Naive thymus-derived CD8-positive, alpha-beta T cell (primary cell): Measurements from ENCODE around the gene VTI1A. TPM values are rescaled to one million over a fixed set of nuclear protein-coding genes. Genes with fewer than 3 reads are reported as not detected.
"Not testable (repeated sequence)": the region's sequence is repeated elsewhere in the genome, so short reads cannot be mapped to it uniquely, and the experiment has no call there.

ENCODE experiments used
- ATAC-seq, 2 donors: fragments of 150-1000 bp; cut with Tn5 transposase in 1 of 2; sonication (Bioruptor Pico), chemical (Tn5 transposase) in 1 of 2; 1 replicate in 1 of 2; 2 replicates in 1 of 2; pipeline ENCODE4 v1.10.0; 2021; ENCODE audit warnings: mild to moderate bottlenecking in 2 of 2, moderate library complexity in 2 of 2
- POLR2A ChIA-PET: fragments of 350-600 bp; sonication (Branson Sonifier 250); formaldehyde crosslinking; loops from one replicate; lab custom pipeline; 2021; ENCODE audit warnings: antibody characterized with exemption; lab: Charles Lee
- DNase-seq, 10 donors: peaks; one replicate each; pipeline versions ENCODE4 v3.0.0 to v3.0.0-alpha.2; 2020 to 2022
- H3K27ac Mint-ChIP-seq, 10 donors: one replicate each; pipeline ENCODE4 v1.8.0; 2020 to 2022; ENCODE audit warnings: mild to moderate bottlenecking in 10 of 10, mixed read lengths in 10 of 10, moderate library complexity in 4 of 10, inconsistent platforms in 1 of 10
- H3K27me3 Mint-ChIP-seq, 5 donors: one replicate each; pipeline ENCODE4 v1.8.0; 2021 to 2022; ENCODE audit warnings: mixed read lengths in 5 of 5
- H3K36me3 Mint-ChIP-seq, 3 donors: one replicate each; pipeline ENCODE4 v1.8.0; 2020 to 2022; ENCODE audit warnings: mixed read lengths in 3 of 3, mild to moderate bottlenecking in 2 of 3, inconsistent platforms in 1 of 3
- H3K4me1 Mint-ChIP-seq, 4 donors: one replicate each; pipeline ENCODE4 v1.8.0; 2021 to 2022; ENCODE audit warnings: mixed read lengths in 4 of 4
- H3K4me3 Mint-ChIP-seq, 10 donors: one replicate each; pipeline ENCODE4 v1.8.0; 2020 to 2022; ENCODE audit warnings: mild to moderate bottlenecking in 10 of 10, mixed read lengths in 10 of 10, moderate library complexity in 6 of 10, inconsistent platforms in 1 of 10
- H3K9me3 Mint-ChIP-seq, 9 donors: one replicate each; pipeline ENCODE4 v1.8.0; 2020 to 2022; ENCODE audit warnings: mixed read lengths in 9 of 9, mild to moderate bottlenecking in 3 of 9, inconsistent platforms in 1 of 9, moderate library complexity in 1 of 9
- polyA plus RNA-seq, 3 donors: library from polyadenylated mRNA; unstranded; fragments of 300-500 nt; fragmentation: Illumina TruSeq; gene quantifications; one replicate each; pipeline ENCODE4 v1.2.3, GENCODE V29; 2021
- total RNA-seq, 8 experiments: library from RNA in 2 of 8; stranded (reverse) in 2 of 8; gene quantifications; one replicate each; pipeline ENCODE4 v1.2.3 and lab custom pipeline; 2021 to 2026

Gene VTI1A
- total and polyA plus RNA-seq, 5 experiments from 2014 or later = 24.4 to 42.7 (median 30.2) TPM

DNA sequence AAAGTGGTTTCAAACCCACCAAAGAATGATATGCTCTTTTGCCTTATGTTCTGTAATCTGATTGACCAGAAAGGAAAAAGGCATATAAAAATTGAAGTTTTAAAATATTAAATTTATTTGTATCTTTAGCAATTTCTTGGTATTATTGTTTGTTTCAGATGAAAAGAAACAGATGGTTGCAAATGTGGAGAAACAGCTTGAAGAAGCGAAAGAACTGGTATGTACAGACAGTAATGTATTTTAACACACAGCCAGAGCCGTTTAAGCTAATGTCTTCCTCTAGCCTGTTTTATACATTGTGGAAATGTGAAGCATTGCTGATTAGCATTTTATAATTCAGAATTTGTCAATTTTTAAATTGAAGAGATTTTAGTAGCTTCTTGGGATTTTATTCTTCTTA, 13.4 kb downstream of the VTI1A start:
- H3K36me3 Mint-ChIP-seq = peaks cover 11 to 34% (median 19%) of the 10 kb centered on the region in 3 donors
- H3K4me1 Mint-ChIP-seq = peaks cover 6 to 16% (median 10%) of the 10 kb centered on the region in 4 donors
- H3K9me3 Mint-ChIP-seq = no peaks in the 10 kb centered on the region
- no peaks in the 10 kb centered on the region for H3K27me3 Mint-ChIP-seq
- DNase-seq (no peak), ATAC-seq (no peak)
- POLR2A ChIA-PET = interaction anchor here (1.4 kb wide), 1 partner anchor 24 kb away, joined by 4 read pairs; no protein-coding TSS in a partner anchor
- H3K27ac Mint-ChIP-seq = no peak overlapping the region
- H3K4me3 Mint-ChIP-seq = no peak overlapping the region

DNA sequence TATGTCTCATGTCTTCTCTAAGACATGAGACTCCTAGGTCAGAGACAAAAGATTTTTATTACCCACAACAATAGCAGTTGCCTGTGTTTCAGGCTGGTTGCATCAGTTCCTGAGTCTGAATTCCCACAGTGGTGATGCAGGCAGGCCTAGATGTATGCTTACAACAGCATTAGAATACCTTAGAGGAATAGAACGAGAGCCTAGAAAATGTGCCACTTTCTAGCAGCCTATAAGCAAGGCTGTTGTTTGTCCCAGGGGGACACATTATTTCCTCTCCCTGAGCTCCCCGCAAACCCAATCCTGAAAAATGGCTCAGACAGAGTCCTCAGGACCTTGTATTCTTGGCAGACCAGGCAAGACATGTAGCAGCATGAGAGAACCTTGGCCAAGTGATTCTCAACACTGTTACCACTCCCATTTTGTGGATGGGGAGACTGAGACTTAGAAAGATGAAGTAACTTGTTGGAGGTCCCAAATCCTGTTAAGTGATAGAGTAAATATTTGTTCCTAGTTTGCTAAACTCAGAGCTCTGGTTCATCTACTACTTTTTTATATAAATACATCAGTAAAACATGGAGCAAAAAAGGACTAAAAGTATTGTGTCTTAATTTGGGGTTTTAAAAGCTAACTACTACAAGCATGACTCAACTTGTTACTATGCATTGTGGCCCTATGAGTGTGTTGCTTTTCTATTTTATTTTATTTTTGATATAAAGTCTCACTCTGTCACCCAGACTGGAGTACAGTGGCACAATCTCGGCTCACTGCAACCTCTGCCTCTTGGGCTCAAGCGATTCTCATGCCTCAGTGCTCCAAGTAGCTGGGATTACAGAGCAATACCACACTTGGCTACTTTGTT, 14.2 kb downstream of the VTI1A start:
- ATAC-seq = no peak
- Mint-ChIP-seq H3K9me3 (no peaks in the 10 kb centered on the region), H3K27ac (peak overlapping the region in 2 of 10 donors; percentile 60 to 74), H3K36me3 (peaks cover 15 to 41% (median 22%) of the 10 kb centered on the region in 3 donors), H3K4me3 (no peak overlapping the region), H3K4me1 (peaks cover 2 to 11% (median 7%) of the 10 kb centered on the region in 4 donors), H3K27me3 (no peaks in the 10 kb centered on the region)
- POLR2A ChIA-PET = no interaction called here
- DNase-seq = no peak

DNA sequence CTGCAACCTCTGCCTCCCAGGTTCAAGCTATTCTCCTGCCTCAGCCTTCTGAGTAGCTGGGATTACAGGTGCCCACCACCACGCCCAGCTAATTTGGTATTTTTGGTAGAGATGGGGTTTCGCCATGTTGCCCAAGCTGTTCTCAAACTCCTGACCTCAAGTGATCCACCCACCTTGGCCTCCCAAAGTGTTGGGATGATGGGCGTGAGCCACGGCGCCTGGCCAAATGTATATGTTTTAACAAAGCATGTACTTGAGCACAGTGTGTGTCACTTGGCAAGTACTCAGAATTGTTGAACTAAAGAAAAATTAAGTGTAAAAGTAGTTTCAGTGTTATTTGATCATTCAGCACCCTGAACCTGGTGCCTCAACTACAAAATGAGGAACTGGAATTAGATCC, 17.1 kb downstream of the VTI1A start:
- Mint-ChIP-seq H3K36me3 (peaks cover 15 to 60% (median 22%) of the 10 kb centered on the region in 3 donors), H3K4me1 (peaks cover 0 to 10% (median 3%) of the 10 kb centered on the region in 4 donors), H3K27ac (peak overlapping the region in 1 of 10 donors; percentile 88)
- H3K9me3 Mint-ChIP-seq, POLR2A ChIA-PET, H3K4me3 Mint-ChIP-seq, H3K27me3 Mint-ChIP-seq, DNase-seq, ATAC-seq: not testable (repeated sequence)

DNA sequence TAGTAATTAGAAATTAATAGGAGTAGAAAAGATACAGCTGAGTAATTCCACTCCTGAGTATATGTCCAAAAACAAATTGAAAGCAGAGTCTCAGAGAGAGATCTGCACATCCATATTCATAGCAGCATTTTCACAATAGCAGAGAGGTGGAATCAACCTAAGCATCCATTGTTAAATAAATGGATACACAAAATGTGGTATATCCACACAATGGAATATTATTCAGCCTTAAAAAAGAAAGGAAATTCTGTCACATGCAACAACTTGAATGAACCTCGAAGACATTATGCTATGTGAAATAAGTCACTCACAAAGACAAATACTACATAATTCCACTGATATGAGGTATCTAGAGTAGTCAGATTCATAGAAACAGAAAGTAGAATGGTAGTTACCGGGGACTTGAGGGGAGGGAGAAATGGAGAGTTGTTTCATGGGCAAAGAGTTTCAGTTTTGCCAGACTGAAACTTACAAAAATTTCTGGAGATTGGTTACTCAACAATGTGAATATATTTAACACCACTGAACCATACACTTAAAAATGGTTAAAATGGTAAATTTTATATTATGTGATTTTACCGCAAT, 18.4 kb downstream of the VTI1A start:
- DNase-seq (no peak), ATAC-seq (no peak)
- no peaks in the 10 kb centered on the region for H3K27me3 Mint-ChIP-seq
- no peaks in the 10 kb centered on the region for H3K9me3 Mint-ChIP-seq
- peaks cover 0 to 7% (median 3%) of the 10 kb centered on the region in 4 donors for H3K4me1 Mint-ChIP-seq
- H3K27ac Mint-ChIP-seq = no peak overlapping the region
- peaks cover 15 to 70% (median 22%) of the 10 kb centered on the region in 3 donors for H3K36me3 Mint-ChIP-seq
- no peak overlapping the region for H3K4me3 Mint-ChIP-seq
- POLR2A ChIA-PET = no interaction called here

DNA sequence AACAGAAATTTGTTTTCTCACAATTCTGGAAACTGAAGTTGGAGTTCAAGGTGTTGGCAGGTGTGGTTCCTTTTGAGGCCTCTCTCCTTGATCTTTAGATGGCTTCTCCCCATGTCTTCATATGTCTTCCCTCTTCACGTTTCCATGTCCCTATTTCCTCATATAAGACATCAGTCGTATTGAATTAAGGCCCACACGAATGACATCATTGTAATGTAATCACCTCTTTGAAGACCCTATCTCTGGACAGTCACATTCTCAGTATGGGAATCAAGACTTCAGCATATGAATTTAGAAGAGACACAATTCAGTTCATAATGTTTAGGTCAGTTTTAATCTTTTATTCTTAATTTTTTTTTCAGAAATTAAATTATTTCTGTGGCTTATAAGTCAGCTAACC, 19.8 kb downstream of the VTI1A start:
- H3K27me3 Mint-ChIP-seq = no peaks in the 10 kb centered on the region
- POLR2A ChIA-PET = no interaction called here
- peaks cover 15 to 66% (median 17%) of the 10 kb centered on the region in 3 donors for H3K36me3 Mint-ChIP-seq
- DNase-seq = no peak
- H3K4me1 Mint-ChIP-seq = peaks cover under 1 to 8% (median 4%) of the 10 kb centered on the region in 4 donors
- no peak for ATAC-seq
- H3K27ac Mint-ChIP-seq = peak overlapping the region in 1 of 10 donors; percentile 31
- no peak overlapping the region for H3K4me3 Mint-ChIP-seq
- H3K9me3 Mint-ChIP-seq = no peaks in the 10 kb centered on the region

DNA sequence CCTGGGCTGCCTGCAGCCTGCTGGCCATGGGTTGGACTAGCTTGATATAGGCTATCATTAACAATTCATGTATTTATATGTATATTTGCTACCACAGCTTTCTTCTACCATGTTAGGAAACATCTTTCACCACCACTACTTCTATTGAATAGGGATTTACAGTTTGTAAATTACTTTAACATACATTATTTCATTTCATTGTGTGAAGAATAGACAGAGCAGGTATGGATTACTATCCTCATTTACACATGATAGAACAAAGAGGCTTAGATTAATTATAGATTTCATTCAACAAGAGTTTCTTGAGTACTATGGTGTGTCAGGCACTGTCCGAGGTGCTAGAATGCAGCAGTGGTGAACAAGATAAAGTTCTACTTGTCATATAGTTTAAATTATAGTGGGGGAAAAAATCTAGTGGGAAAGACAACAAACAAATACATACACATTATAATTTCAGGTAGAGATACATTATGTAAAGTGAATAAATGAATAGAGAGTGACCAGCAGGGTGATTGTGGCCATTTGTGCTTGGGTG, 20.6 kb downstream of the VTI1A start:
- no peak overlapping the region for H3K4me3 Mint-ChIP-seq
- no peaks in the 10 kb centered on the region for H3K27me3 Mint-ChIP-seq
- H3K36me3 Mint-ChIP-seq = peaks cover 15 to 65% (median 17%) of the 10 kb centered on the region in 3 donors
- peaks cover 5 to 11% (median 9%) of the 10 kb centered on the region in 4 donors for H3K4me1 Mint-ChIP-seq
- H3K27ac Mint-ChIP-seq = no peak overlapping the region
- ATAC-seq (no peak), DNase-seq (no peak)
- POLR2A ChIA-PET = no interaction called here
- H3K9me3 Mint-ChIP-seq = no peaks in the 10 kb centered on the region

DNA sequence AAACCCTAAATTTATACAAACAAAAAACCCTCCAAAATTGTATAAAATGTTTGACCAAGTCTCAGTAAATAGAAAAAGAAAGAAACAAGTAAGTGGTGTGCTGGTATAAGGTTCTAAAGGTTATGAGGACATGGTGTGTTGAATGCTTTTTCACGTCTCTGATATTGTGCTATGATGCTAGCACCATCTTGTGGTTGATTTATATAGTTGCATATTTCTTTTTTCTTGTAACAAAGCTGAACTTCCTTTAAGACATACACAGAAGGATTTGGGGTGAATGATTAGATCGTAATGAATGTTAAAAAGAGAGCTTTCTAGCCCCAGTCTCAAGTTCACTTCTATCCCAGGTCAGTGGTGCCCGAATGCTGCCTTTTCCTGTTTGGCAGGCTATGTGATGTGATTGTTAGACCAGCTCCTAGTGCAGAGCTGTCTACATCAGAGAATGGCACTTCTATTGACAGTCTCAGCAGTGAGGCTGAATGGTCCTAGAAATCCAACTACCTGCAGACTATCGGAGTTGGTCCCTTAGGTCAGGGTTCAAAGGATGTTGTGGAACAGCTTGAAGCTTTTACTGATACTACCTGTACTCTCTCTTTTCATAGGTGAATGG, 25.0 kb downstream of the VTI1A start:
- ATAC-seq (peak; percentile 60 to 71), DNase-seq (peak in 3 of 10 donors; percentile 38 to 48 (median 41))
- Mint-ChIP-seq H3K27me3 (no peaks in the 10 kb centered on the region), H3K36me3 (peaks cover 0 to 42% (median 0%) of the 10 kb centered on the region in 3 donors), H3K4me3 (no peak overlapping the region), H3K27ac (peak overlapping the region in 4 of 10 donors; percentile 1 to 24 (median 16)), H3K4me1 (peaks cover 7 to 13% (median 9%) of the 10 kb centered on the region in 4 donors), H3K9me3 (no peaks in the 10 kb centered on the region)
- POLR2A ChIA-PET = no interaction called here

DNA sequence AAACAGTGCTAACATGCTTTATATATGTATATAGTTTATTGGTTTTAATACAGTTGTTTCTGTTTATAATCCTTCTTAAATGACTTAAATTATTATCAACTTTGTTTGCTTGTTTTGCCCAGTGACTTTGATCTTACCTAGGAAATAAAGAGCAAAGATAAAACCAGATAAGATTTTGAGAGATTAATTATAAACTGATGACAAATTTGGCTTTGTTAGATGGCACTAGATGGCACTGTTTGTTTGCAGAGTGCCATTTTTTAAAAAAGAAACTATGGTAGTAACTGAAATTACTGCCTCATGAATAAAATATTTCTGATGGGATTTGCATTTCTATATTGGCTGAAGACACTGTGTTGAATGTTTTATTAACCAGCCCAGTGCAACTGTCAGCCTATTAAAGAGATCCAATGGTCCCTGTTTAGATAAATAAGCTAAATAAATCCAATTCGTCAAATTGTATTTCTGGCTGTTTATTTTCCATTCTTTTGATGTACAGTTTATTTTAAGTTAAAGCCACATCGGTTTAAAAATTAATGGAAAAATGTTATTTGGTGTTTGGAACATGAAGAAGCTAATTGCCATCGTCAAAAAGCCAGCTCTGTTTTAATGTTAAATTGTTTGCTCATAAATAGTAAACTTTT, 28.7 kb downstream of the VTI1A start:
- no peaks in the 10 kb centered on the region for H3K9me3 Mint-ChIP-seq
- DNase-seq = peak in 1 of 10 donors; percentile 5
- peaks cover 7 to 19% (median 10%) of the 10 kb centered on the region in 4 donors for H3K4me1 Mint-ChIP-seq
- ATAC-seq = no peak
- H3K27ac Mint-ChIP-seq = no peak overlapping the region
- no peaks in the 10 kb centered on the region for H3K27me3 Mint-ChIP-seq
- H3K4me3 Mint-ChIP-seq = no peak overlapping the region
- POLR2A ChIA-PET = no interaction called here
- H3K36me3 Mint-ChIP-seq = peaks cover 0 to 14% (median 0%) of the 10 kb centered on the region in 3 donors

DNA sequence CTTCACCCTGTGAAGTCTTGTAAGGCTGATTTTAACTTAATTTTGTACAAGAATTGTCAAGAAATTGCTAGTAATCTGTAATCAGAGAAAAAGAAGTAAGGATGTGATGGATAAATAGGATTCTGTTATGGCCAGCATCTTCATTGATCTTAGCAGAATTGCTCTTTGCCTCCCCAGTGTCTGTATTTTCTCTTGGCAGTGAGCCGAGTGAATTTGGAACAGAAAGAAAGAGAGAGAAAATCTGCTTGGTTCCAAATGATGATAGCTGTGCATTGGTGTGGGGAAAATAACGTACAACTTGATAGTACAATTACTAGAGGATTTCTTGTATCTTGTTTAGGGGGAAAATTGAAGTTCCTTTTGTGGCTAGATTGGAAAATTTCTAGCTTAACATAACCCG, 34.6 kb downstream of the VTI1A start:
- no peak for DNase-seq
- Mint-ChIP-seq H3K27me3 (no peaks in the 10 kb centered on the region), H3K9me3 (no peaks in the 10 kb centered on the region), H3K4me3 (no peak overlapping the region), H3K27ac (no peak overlapping the region), H3K4me1 (peaks cover 0 to 12% (median 6%) of the 10 kb centered on the region in 4 donors), H3K36me3 (peaks cover 0 to 13% (median 2%) of the 10 kb centered on the region in 3 donors)
- no peak for ATAC-seq
- POLR2A ChIA-PET = no interaction called here

DNA sequence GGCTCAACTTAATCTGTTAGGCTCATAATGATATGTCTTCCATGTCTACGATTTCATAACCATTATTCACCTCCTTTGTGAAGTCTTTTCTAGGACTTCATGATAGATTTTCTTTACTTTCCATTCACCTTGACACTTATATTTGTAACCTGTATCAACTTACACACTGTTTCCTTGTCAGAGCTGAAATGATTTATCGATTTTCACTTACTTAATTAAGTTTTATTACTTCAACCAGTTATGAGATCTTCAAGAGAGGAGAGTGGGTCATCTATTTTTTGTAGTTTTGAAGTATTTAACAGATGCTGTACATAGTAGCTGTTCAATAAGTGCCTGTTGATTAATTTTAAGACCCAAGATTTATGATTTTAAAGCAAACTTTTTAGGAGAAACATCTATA, 37.4 kb downstream of the VTI1A start:
- Mint-ChIP-seq H3K4me1 (peaks cover 0 to 17% (median 12%) of the 10 kb centered on the region in 4 donors), H3K4me3 (no peak overlapping the region), H3K36me3 (peaks cover 0 to 17% (median 2%) of the 10 kb centered on the region in 3 donors), H3K9me3 (no peaks in the 10 kb centered on the region), H3K27me3 (no peaks in the 10 kb centered on the region), H3K27ac (no peak overlapping the region)
- ATAC-seq = no peak
- no peak for DNase-seq
- POLR2A ChIA-PET = no interaction called here

DNA sequence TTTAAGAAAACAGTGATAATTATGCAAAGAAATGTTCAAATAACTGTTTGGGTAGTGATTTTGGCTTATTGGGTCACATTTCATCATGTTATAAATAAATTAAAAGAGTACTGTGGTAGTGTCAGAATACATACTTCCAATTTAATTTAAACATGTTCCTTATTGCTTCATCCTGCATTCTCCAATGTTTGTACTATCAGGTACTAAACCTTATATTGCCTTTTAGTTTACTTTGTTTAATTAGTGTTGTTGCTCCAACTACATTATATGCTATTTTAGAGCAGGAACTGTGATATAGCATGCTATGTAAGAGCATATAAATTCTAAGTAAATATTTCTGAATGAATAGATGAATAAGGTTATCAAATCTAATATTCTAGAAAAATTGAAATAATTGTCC, 40.9 kb downstream of the VTI1A start:
- peaks cover 0 to 14% (median 2%) of the 10 kb centered on the region in 3 donors for H3K36me3 Mint-ChIP-seq
- peak overlapping the region in 1 of 10 donors; percentile 38 for H3K27ac Mint-ChIP-seq
- H3K27me3 Mint-ChIP-seq = no peaks in the 10 kb centered on the region
- no peak for DNase-seq
- H3K4me1 Mint-ChIP-seq = peaks cover 0 to 13% (median 12%) of the 10 kb centered on the region in 4 donors
- POLR2A ChIA-PET = no interaction called here
- no peak for ATAC-seq
- no peak overlapping the region for H3K4me3 Mint-ChIP-seq
- no peaks in the 10 kb centered on the region for H3K9me3 Mint-ChIP-seq

DNA sequence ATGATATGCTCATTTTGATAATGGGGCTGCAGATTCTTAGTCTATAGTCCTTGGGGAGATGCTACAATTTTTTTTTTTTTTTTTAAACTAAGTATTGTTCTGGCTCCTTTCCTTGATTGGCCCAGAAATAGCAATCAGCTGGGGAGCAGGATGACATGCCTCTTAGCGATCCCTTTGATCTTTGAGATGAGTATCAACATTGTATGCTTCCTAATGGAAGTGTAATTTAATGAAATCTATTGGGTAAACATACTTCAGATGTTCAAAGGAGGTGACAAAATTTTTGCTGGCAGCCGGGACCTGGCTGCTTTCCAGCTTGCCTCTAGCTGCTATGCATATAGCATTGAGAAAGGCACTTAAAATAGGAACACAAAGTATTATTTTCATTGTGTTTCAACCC, 43.5 kb downstream of the VTI1A start:
- POLR2A ChIA-PET = no interaction called here
- DNase-seq (no peak), ATAC-seq (no peak)
- H3K27me3 Mint-ChIP-seq = no peaks in the 10 kb centered on the region
- H3K27ac Mint-ChIP-seq = no peak overlapping the region
- H3K4me3 Mint-ChIP-seq = no peak overlapping the region
- no peaks in the 10 kb centered on the region for H3K9me3 Mint-ChIP-seq
- peaks cover 0 to 14% (median 0%) of the 10 kb centered on the region in 3 donors for H3K36me3 Mint-ChIP-seq
- H3K4me1 Mint-ChIP-seq = peaks cover 0 to 24% (median 13%) of the 10 kb centered on the region in 4 donors
